GM21576 (cell line): ENCODE results near the gene ANP32B.

Source experiments
- ATAC-seq: cut with Tn5 transposase; IDR thresholded peaks from one replicate; pipeline ENCODE4 v1.9.1; 2021; ENCODE audit warnings: mild to moderate bottlenecking, moderate library complexity; ENCODE audit not compliant: unreplicated experiment

ANP32B gene

GRCh38 chr9:98057138-98057799 lies 74.1 kb downstream of the ANP32B start:
- no peak for ATAC-seq

- no peak for ATAC-seq
Measured at GRCh38 chr9:98062161-98062560, 79.0 kb downstream of the ANP32B start.

- no peak for ATAC-seq
Measured at GRCh38 chr9:98064623-98065392, 81.7 kb downstream of the ANP32B start.
